ENCODE data around the gene NRXN3.

Gene NRXN3

GRCh38 chr14:78202976-78203375 lies 32.8 kb downstream of the NRXN3 start:
- ChIA-PET CTCF (no interaction called here), POLR2A (no interaction called here)
- DNase-seq (ENCODE audit: extremely low spot score) = no peak
- TF ChIP-seq SP1 (IDR thresholded peaks at IDR 0.05) (no peak), ELF4 (IDR thresholded peaks at IDR 0.05) (no peak), PKNOX1 (IDR thresholded peaks at IDR 0.05) (no peak), TARDBP (IDR thresholded peaks at IDR 0.05) (no peak), HDGF (IDR thresholded peaks at IDR 0.05; ENCODE audit: borderline replicate concordance) (no peak), CTBP1 (IDR thresholded peaks at IDR 0.05; ENCODE audit: borderline replicate concordance) (no peak), L3MBTL2 (conservative IDR thresholded peaks at IDR 0.05) (no peak), ARNT (IDR thresholded peaks at IDR 0.05) (no peak), NFRKB (IDR thresholded peaks at IDR 0.05) (no peak)

GRCh38 chr14:78207414-78207813 lies 37.2 kb downstream of the NRXN3 start:
- TF ChIP-seq PKNOX1 (IDR thresholded peaks at IDR 0.05) = no peak
- TF ChIP-seq FOXK2 (IDR thresholded peaks at IDR 0.05) = no peak
- no peak for TF ChIP-seq ARNT (IDR thresholded peaks at IDR 0.05)
- TF ChIP-seq BHLHE40 (IDR thresholded peaks at IDR 0.05; ENCODE audit: borderline replicate concordance) = no peak
- no peak for TF ChIP-seq FOXA1 (IDR thresholded peaks at IDR 0.05)
- no peak for TF ChIP-seq ZNF384 (IDR thresholded peaks at IDR 0.05)
- no peak for TF ChIP-seq TARDBP (IDR thresholded peaks at IDR 0.05)
- no peak for TF ChIP-seq FOXM1 (IDR thresholded peaks at IDR 0.05; ENCODE audit: borderline replicate concordance)
- TF ChIP-seq SP1 (IDR thresholded peaks at IDR 0.05) = no peak
- TF ChIP-seq L3MBTL2 (conservative IDR thresholded peaks at IDR 0.05) = no peak
- no peak for TF ChIP-seq HDGF (IDR thresholded peaks at IDR 0.05; ENCODE audit: borderline replicate concordance)
- TF ChIP-seq SUZ12 (IDR thresholded peaks at IDR 0.05) = no peak
- TF ChIP-seq NFRKB (IDR thresholded peaks at IDR 0.05) = no peak
- no peak for TF ChIP-seq LEF1 (IDR thresholded peaks at IDR 0.05; ENCODE audit: borderline replicate concordance)
- no peak for TF ChIP-seq CTBP1 (IDR thresholded peaks at IDR 0.05; ENCODE audit: borderline replicate concordance)
- TF ChIP-seq ELF4 (IDR thresholded peaks at IDR 0.05) = no peak
- DNase-seq (ENCODE audit: extremely low spot score) = no peak
- POLR2A ChIA-PET = no interaction called here
- CTCF ChIA-PET = interaction anchor here (0.5 kb wide), 1 partner anchor 12 kb away, joined by 3 read pairs; no protein-coding TSS in a partner anchor

- ChIA-PET CTCF (no interaction called here), POLR2A (no interaction called here)
- TF ChIP-seq TARDBP (IDR thresholded peaks at IDR 0.05) (no peak), NFRKB (IDR thresholded peaks at IDR 0.05) (no peak), HDGF (IDR thresholded peaks at IDR 0.05; ENCODE audit: borderline replicate concordance) (no peak), FOXK2 (IDR thresholded peaks at IDR 0.05) (no peak), CTBP1 (IDR thresholded peaks at IDR 0.05; ENCODE audit: borderline replicate concordance) (no peak), FOXA1 (IDR thresholded peaks at IDR 0.05) (no peak), ZNF384 (IDR thresholded peaks at IDR 0.05) (no peak), L3MBTL2 (conservative IDR thresholded peaks at IDR 0.05) (no peak), SP1 (IDR thresholded peaks at IDR 0.05) (no peak), ARNT (IDR thresholded peaks at IDR 0.05) (no peak), ELF4 (IDR thresholded peaks at IDR 0.05) (no peak), BHLHE40 (IDR thresholded peaks at IDR 0.05; ENCODE audit: borderline replicate concordance) (no peak)
- no peak for DNase-seq (ENCODE audit: extremely low spot score)
These were observed 50.1 kb downstream of the NRXN3 start for GRCh38 chr14:78220273-78220672.

- DNase-seq (ENCODE audit: extremely low spot score) = no peak
- CTCF ChIA-PET = no interaction called here
- POLR2A ChIA-PET = no interaction called here
- TF ChIP-seq SP1 (IDR thresholded peaks at IDR 0.05) (no peak), ELF4 (IDR thresholded peaks at IDR 0.05) (no peak)
These were observed 52.6 kb downstream of the NRXN3 start for GRCh38 chr14:78222746-78223145.

- no peak for DNase-seq (ENCODE audit: extremely low spot score)
- CTCF ChIA-PET = interaction anchor here (0.7 kb wide), 1 partner anchor 159 kb away, joined by 3 read pairs; no protein-coding TSS in a partner anchor
- TF ChIP-seq TARDBP (IDR thresholded peaks at IDR 0.05) (no peak), HDGF (IDR thresholded peaks at IDR 0.05; ENCODE audit: borderline replicate concordance) (no peak), BHLHE40 (IDR thresholded peaks at IDR 0.05; ENCODE audit: borderline replicate concordance) (no peak), FOXM1 (IDR thresholded peaks at IDR 0.05; ENCODE audit: borderline replicate concordance) (no peak), FOXA1 (IDR thresholded peaks at IDR 0.05) (no peak)
- POLR2A ChIA-PET = no interaction called here
These were observed 57.3 kb downstream of the NRXN3 start for GRCh38 chr14:78227248-78228077.

GRCh38 chr14:78228702-78229327 lies 58.6 kb downstream of the NRXN3 start:
- POLR2A ChIA-PET = no interaction called here
- CTCF ChIA-PET = interaction anchor here (0.7 kb wide), 1 partner anchor 160 kb away, joined by 3 read pairs; no protein-coding TSS in a partner anchor
- no peak for DNase-seq (ENCODE audit: extremely low spot score)
- TF ChIP-seq ELF4 (IDR thresholded peaks at IDR 0.05) = no peak

All from HEK293T (cell line).